AG08396 (cell line): Measurements from ENCODE around the gene CDRT4.
A peak's percentile ranks its signal among the peaks of the same experiment; 100 is the strongest.

Experiments
- DNase-seq: peaks from one replicate; pipeline ENCODE4 v3.0.0; 2012; ENCODE audit warnings: low spot score, mixed read lengths

CDRT4 gene

DNA sequence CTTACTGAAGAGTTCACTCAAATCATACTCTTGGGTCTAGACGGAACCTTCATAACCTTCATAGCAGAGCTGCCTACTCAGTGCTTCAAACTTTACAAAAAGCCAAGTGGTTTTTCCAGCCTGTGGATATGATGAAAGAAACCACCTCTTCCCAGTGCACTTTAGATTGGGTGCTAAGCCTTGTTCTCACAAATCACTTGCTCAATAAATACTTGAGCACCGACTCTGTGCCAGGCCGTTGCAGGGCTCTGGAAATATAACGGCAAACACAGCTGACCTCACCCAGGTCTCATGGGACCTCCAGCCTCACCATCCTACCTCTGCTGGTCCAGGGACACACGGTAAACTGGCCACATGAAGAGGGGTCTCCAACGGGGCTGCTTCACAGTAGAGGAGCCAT is 35.7 kb downstream of the CDRT4 start:
- DNase-seq, result no peak

DNA sequence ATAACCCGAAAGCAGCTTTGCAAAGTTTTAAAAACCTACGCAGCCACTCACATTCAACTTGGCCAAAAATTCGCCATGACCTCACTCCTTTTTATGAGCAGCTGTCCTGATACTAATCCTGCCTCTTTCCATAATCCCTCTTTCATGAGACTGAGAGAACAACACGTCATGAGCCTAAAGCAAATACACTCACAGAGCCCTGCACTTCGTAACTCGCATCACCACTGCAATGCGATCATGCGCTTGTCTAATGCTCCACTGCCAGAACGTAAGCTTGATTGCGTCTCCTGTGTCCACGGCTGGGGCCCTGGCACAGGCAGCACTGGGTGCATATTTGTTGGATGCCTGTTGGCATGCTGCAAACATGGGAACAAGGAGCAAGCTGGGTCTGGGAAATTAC is 36.2 kb downstream of the CDRT4 start:
- DNase-seq, result no peak

DNA sequence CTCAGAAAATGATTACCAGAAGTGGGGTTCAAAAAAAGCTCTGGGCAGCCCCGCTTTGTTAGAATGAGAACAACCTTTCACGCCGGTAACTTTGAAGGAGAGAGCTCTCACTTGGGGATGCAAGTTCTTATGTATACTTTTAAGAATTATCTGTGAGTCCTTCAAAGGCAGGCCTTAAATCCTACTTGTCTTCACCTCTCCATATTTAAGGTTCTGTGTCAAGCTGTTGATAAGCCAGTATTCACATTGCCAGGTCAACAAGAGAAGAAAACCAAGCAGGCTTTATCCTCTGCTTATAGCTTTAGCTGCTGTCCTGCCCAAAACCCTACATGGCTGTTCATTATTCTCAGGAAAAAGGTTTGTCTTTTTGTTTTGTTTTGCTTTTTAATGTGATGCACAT is 42.9 kb downstream of the CDRT4 start:
- DNase-seq, result no peak

DNA sequence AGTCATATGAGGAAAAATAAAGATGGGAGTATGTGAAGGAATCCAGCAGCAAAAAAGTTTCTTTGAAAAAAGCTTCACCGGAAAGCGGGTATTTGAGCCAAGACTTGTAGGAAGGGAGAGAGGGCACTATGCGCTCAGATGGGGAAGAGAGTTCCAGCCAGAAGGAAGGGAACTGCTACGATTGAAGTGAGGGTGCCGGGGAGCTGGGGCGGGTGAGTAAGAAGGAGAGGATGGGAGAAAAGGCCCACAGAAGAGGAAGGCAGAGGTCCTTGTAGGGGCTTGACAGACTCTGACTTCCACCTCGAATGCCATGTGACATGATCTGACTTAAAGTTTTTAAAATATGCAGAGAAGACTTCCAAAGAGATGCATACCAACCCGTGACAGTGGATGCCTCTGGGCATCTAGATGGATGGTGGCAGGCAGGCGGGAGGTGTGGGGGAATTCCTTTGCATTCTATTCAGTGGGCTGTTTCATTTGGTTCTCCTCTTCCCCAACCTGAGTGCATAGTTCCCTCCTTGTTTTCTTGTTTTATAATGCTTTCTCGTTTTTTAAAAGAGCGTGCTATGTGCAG is 44.9 kb downstream of the CDRT4 start:
- DNase-seq, result no peak

DNA sequence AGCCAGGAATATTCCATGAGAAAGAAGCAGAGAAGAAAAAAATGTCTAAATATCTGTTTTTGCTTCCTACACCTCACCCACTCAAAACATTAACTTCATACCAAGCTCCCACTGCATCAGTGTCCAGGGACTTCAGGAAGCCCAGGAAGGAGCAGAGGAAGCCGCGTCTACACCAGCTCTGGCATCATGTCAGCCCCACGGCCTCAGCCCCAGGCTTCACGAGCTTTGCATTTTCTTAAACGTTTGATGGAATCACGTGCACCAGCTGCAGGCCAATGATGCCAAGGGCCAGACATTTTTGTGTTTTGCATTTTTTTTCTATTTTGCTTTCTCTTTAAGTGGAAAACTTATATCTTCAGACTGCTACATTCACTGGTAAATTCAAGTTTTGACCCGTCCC is 48.6 kb downstream of the CDRT4 start:
- DNase-seq, result no peak

DNA sequence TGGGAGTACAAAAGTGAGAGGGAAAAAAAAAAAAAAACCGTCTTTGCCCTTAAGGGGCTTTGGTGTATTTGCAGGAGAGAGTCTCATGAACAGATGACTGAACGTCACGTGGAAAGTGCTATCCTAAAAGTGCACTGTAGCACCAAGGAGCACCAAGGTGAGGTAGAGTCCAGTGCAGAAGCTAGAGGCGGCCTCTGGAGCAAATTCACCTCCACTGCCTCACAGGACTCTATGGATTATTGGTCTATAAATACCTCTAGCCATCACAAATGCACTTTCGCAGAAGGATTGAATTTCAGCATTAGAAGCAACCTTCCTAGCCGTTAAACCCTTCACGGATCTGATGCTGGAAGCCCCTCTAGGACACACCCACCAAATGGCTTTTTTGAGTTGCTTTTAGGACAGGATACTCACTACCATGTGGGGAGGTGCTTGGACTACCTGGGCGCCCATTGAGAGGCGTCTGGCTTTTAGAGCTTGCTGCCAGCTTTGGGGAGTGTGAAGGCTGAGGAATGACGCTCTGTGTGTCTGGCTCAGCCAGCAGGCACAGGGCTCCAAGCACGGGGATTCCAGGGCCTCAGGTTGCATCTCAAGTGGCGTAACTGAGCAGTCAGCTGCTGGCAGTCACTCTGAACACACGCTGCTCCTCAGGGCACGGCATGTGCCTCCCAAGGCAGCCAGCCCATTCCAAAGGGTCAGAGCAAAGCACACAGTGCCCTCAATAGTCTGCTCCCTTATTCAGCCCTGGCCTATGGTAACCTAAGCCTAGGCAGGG is 52.7 kb downstream of the CDRT4 start:
- DNase-seq, result no peak

DNA sequence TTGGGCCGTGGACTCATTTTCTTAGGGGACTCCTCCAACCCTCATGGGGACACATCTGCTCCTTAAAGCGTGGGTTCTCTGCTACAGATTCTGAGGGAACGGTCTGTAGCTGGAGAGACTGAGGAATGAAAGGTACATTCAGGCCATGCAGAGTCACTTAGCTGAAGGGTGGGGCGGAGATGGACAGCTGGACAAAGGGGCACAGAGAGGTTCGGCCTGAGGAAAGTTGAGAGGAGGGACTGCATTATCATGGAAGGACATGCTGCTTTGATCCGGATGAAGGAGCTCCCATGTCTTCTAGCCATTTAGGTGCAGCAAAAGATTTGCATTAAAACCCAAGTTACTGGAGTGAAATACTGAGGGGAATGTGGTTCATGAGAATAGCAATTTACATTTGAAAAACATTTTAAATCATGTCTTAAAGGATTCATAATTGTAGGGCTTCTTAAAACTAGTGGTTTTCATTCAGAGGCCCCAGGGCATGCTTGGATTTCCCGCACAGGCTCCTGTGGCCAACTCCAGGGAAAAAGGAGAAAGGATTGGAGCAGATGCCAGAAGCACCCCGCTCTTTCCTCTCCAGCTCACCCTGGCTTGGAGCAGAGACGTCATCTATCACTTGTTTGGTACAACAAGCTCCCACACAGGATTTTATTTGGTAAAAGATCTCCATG is 54.2 kb downstream of the CDRT4 start:
- DNase-seq, result no peak

DNA sequence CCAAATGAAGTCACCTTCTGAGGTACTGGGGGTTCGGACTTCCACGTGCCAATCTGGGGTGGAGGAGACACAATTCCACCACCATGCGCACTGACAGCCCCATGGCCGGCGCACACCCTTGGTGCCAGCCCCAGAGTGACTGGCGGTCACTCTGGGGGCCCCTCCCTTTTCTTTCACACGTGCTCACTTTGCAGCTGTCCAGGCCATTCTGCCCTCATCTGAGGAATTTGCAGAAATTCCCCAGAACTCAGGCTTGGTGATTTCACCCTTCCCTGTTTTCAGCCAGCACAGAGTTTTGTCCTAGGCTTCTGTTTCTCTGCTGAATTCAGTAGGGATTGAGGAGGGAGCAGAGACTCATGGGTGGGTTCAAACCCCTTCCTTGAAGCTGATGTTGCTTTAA is 54.8 kb downstream of the CDRT4 start:
- no peak for DNase-seq

DNA sequence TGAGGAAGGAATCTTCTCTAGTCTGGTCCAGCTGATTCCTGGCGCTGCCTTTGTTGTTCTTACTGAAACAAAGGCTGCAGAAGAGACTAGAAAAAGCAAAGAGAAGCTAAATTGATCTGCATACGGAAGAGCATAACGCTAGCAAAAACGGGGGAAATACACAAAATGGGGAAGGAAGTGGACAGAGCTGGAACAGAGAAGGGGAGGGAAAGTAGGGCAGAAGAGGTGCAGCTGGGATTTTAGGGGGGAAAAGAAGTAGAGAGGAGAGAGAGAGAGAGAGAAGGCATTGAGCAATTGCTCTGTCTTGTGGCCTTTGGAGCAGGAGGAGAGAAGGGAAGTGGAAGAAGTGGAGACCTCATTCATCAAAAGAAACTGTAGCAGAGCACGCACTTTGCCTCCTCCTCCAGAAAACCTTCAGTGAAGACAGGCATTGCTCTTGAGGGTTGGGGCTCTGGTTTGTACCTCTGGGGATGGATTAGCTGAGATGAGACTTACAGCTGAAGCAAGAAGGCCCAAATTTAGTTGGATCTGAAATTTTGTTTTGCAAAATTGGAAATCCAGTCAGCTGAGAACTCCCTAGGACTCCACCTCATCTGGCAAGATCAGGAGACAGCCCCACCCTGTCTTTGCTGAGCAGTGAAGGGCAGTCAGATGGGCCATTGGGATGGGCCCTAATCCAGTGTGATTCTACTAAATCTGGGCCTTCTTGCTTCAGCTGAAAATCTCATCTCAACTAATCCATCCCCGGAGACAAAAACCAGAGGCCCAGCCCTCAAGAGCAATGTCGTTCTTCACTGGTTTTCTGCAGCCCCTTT is 55.8 kb downstream of the CDRT4 start:
- no peak for DNase-seq

DNA sequence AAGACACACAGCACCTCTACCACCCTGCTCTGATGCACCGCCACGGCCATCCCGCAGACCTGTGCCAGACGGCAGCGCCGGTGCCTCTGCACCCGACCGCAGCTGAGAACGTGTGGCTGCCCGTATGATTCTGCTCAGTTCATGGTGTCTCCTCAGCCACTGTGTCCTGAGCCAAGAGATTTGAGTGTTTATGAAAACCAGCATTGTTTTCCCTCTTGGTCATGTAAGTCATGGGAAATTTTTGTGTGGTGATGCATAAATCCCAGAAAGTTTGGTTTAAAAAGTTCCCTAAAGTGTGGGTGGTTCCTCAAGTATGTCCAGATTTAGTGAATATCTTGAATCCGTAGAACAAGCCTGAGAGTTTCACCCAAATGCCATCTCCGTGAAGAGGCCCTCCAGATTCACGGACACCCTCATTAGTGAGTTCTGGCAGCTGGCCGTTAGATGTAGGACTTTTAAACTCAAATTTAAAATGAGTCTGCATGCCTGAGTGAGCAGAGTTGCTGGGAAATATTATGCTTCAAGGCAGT is 57.6 kb downstream of the CDRT4 start:
- DNase-seq, result peak; percentile 87

DNA sequence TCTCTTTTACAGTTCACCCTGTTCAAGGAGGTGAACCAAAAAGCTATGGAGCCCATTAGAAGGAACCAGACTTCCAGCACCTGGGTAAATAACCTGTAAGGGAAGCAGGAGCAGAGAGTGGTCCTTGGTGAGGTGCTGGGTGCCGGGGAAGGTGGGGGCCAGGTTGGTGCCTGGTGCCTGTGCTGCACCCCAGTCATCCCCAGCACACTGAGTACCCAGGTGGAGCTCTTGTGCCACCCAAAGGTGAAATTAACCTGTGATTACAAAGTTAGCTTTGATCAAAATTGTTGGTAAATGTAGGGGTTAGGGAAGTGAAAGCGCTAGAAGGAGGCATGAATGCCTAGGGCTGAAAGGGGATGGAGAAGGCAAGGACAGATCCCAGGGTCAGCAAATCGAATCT is 58.6 kb downstream of the CDRT4 start:
- DNase-seq, result no peak

DNA sequence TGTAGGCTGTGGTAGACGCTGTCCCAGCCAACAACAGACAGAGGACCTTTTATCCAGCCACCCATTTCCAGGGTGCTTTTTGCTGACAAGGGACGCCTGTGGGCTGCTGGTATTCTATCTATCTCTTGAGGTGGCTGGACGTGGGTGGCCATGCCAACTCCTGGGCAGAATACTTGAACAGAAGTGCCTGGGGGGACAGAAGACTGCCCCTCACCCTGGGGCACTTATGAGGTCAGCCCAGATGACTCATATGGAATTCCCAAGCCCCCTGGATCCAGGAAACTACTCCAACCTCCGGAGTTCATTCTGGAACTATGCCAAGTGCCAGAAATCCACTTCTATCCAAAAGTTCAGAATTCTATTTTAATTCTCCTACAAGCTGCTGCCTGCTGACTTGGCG is 61.3 kb downstream of the CDRT4 start:
- DNase-seq, result no peak

DNA sequence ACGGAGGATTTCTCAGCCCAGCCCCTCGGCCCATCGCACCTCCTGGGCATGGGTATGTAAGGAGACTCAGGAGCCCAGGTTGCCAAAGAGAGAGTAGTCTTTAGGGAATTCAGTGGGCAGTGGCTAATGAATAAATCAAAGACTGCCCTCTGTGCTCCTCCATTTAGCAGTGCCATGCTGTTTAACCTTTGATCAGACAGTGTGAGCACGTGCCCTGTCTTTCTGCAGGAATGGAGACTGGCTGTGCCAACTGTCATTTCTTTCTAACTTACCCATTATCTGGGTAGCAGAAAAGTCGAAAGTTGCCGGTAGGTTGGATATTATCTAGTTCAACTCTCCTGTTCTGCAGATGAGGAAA is 62.4 kb downstream of the CDRT4 start:
- DNase-seq, result no peak

DNA sequence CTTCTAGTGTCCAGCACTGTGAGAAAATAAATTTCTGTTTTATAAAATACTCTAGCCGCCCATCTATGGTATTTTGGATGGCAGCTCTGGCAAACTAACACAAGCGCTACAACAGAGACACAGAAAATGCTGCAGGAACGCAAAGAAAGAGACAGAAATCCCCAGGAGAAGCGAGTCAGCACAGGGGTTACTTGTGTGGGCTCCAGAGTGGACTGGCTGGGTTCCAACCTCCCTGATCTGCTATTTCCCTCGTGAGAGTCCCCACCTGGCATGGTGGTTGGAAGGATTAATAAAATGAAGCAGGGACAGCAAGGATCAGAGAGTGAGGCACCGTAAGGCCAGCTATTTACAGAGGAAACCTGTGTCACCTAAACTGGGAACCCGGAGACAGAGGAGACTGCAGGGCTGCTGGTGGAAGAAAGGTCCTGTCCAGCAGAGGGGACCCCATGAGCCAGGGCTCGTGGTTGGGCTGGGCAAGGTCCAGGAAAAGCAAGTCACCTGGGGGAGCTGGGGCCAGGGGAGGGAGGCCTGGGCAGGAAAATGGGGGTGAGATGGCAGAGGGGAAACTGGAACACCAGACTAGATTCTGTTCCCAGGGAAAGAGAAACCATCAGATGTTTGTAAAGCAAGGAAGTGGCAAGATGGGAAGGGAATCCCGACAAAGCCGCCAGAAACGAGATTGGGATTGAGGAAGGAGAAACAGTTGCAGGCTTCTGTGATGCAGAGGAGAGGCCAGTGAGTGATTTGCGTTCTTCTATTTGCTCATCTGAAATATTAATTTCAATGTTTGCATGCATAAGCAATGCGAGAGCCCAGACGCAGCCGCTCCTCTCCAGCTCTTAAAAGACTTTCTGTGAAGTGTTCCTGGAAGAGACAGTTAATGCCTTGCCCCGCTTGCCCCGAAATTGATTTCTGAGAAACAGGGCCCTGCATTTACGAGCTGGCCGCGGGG is 63.0 kb downstream of the CDRT4 start:
- DNase-seq, result no peak

DNA sequence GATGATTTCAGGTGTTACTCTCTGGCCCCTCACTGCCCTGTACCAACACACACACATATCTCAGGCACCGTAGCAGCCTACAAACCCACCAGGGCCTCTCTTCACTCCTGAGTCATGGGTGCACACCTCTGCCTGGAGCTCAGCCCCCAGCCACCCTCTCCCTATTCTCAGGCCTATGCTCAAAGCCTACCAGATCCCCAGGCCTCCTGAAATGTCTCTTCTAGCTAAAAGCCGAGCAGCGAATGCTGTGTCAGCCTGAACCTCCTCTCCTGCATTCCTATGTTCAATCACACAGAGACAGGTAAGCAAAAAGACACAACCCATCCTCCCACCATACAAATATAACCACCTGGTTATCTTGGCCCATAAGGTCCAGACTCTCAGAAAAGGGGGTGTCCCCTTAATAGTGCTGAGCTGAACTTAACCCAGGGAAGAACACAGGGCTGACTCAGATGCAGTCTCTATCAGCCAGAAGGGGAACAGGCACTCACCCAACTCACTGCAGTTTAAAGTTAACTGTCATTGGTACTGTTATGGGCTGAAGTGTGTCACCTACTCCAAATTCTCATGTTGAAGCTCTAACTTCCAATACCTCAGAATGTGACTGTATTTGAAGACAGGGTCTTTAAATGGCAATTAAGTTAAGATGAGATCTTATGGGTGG is 64.0 kb downstream of the CDRT4 start:
- DNase-seq, result no peak

DNA sequence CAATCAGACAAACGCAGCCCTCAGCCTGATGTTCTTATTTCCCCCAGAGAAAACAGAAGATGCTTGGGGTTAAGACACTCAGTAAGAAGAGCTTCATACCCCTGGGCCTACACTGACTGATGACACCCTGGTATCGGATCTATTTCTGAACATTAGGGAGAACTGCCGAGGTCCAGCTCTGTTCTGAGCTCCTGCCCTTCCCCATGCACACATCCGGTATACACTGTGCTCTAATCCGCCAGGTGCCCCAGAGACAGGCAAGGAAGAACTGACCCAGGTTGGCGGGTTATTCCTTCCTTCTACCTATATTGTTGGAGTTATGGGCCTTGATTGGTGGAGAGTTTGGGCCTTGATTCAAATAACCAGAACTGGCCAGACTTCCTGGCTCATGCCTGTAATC is 68.0 kb downstream of the CDRT4 start:
- no peak for DNase-seq

DNA sequence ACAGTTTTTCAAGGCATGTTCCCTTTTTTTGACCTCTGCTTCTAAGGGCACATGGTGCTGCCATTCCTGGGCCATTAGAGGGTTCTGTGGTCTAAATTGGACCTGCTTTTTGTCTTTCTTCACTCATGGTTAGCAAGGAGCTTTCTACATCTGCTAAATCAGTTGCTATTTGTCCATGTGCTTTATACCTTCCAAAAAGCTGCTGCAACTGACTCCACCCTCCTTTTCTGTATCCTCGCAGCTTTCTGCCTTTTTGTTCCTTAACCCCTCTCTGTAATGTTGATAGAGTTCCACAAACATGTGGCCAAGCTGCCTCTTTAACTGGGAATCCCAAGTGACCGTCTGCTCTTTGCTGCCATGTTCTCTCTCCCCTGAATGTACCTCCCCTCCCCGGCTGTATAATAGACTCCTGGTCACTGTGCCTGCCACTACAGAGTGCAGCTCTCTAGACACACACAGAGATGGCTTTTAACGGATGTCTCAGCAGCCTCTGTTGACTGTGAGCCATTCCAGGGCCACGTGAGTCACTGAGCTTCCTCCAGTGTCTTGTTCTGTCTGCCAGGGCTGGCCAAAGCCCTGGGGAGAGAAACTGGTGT is 68.6 kb downstream of the CDRT4 start:
- DNase-seq, result peak; percentile 62

DNA sequence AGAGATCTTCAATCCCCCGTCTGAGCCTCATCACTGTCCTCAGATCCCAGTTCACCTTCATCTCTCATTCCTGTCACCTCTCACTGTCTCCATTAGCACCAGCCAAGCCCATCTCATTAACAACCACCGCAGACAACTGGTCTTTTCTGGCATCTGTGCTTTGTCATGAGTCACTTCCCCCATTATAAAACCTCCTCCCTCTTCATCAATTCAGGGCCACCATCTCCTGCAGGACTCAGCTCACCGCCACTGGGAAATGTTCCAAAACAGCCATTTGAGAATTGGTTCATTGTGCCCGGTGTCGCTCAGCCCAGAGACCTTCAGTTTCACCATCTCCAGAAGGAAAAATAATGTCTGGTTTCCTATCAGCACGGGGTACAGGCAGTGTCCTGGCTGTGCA is 69.1 kb downstream of the CDRT4 start:
- no peak for DNase-seq

DNA sequence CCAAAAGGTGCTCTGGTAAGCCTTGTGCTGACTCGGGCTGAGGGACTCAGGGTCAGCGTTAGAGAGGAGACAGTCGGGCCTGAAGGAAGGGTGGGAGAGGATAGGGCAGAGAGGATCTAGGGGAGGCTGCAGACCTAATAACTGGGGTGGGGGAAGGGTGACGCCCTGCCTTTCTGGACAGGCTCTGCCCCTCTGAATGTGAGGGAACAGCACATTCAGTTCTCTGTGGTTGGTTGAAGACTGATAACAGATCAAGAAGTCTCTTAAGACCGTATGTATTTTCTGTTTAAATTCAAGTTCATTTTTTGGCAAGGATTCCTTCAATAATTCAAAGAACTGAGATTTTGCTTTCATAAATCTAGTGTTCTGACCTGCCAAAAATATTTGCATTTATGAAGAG is 69.8 kb downstream of the CDRT4 start:
- DNase-seq, result no peak

DNA sequence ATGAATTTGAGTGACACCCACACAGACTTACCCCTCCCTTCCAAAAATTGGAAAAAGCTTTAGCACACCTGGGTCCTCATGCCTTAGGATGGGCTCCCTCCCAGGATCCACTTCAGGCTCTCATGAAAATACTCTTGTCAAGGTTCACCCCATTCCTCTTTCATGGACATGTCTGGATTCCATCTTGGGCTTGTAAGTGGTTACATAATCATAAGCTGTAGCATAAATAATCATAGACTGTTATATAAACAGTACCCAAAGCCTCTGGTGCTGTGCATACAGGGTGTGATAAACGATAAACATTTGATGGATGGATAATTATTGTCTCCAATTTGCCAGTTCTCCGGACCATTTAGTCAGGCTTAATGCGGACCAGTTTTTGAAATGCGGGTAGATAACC is 72.3 kb downstream of the CDRT4 start:
- no peak for DNase-seq
